MCF 10A (cell line): ENCODE data around the gene LARP4B. TPM values are rescaled to one million over a fixed set of nuclear protein-coding genes. Genes with fewer than 3 reads are reported as not detected.
A peak's percentile ranks its signal among the peaks of the same experiment; 100 is the strongest.

Source experiments
- BruUV-seq: library from RNA; stranded (reverse); fragments of 400-500 nt; replicated peaks from 2 replicates; lab custom pipeline; 2021; lab: Mats Ljungman, UMichigan
- CTCF ChIA-PET: fragments of 300-600 bp; sonication (Branson Sonifier 250); formaldehyde crosslinking; extraction: SDS; loops from one replicate; lab custom pipeline; 2021; ENCODE audit warnings: antibody characterized with exemption, inconsistent platforms; lab: Yijun Ruan, JAX
- POLR2A ChIA-PET: fragments of 300-600, 350-650 bp; sonication (Branson Sonifier 250); formaldehyde crosslinking; extraction: SDS; loops from one replicate; lab custom pipeline; 2020; ENCODE audit warnings: antibody characterized with exemption, inconsistent platforms; lab: Yijun Ruan, JAX
- DNase-seq: peaks from one replicate; pipeline ENCODE4 v3.0.0-alpha.2; 2018; ENCODE audit not compliant: unreplicated experiment
- H3K27ac Mint-ChIP-seq: one replicate; pipeline ENCODE4 v1.8.0; 2022; ENCODE audit warnings: mild to moderate bottlenecking, low read depth, mixed read lengths; ENCODE audit not compliant: unreplicated experiment
- H3K27me3 Mint-ChIP-seq: one replicate; pipeline ENCODE4 v1.8.0; 2022; ENCODE audit warnings: mixed read lengths; ENCODE audit not compliant: insufficient read depth, unreplicated experiment
- H3K36me3 Mint-ChIP-seq: one replicate; pipeline ENCODE4 v1.8.0; 2022; ENCODE audit warnings: mild to moderate bottlenecking, moderate library complexity, mixed read lengths; ENCODE audit not compliant: insufficient read depth, unreplicated experiment
- H3K4me1 Mint-ChIP-seq: one replicate; pipeline ENCODE4 v1.8.0; 2022; ENCODE audit warnings: mixed read lengths; ENCODE audit not compliant: insufficient read depth, unreplicated experiment
- H3K4me3 Mint-ChIP-seq: one replicate; pipeline ENCODE4 v1.8.0; 2022; ENCODE audit warnings: mild to moderate bottlenecking, moderate library complexity, mixed read lengths; ENCODE audit not compliant: unreplicated experiment
- H3K9me3 Mint-ChIP-seq: one replicate; pipeline ENCODE4 v1.8.0; 2022; ENCODE audit warnings: mixed read lengths; ENCODE audit not compliant: unreplicated experiment
- intact Hi-C: fragments of 100-400 bp; cut with micrococcal nuclease; formaldehyde crosslinking; loops from 2 replicates; pipeline ENCODE4 v1.14.1; 2022
- total RNA-seq: library from RNA; stranded (reverse); gene quantifications from 2 replicates; pipeline ENCODE4 v1.2.3, GENCODE V29; 2022
- TF ChIP-seq, protein P1 (sequence below): fragments of 200-600 bp; IDR thresholded peaks from one replicate; pipeline ENCODE4 v1.8.0; 2022; ENCODE audit warnings: antibody characterized with exemption, mild to moderate bottlenecking; ENCODE audit not compliant: unreplicated experiment

The LARP4B gene
- total RNA-seq, 1 experiment from 2014 or later: 131 TPM

DNA sequence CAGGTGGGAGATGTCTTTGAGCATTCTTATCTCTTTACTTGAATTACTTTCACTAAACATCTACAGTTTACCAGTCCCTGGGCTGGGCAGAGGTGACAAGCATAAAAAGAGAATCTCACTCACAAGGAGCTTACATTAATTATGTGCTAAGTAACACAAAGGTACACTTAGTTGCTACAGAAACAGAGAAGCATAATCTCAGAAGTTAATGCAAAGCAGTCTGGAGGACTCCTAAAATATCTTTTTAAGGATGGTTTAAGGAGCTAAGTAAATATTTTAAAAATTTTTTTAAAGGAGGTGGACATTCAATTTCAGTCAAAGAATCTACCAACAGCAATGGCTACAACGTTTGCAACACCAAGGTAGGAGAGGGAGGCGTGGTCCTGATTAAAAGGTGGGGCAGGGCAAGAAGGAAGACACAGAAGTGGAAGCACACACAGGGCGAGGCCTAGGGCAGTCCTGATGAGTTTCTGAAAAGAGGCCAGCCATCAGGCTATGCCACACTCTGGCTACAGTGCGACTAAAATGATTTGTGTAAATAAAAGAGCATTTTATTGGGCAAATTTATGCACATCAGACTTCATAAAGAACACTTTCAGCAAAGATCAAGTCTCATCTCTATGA is 5.3 kb downstream of the LARP4B start:
- no peak overlapping the region for H3K4me3 Mint-ChIP-seq
- BruUV-seq: no TSS peak
- TF ChIP-seq, protein P1, sequence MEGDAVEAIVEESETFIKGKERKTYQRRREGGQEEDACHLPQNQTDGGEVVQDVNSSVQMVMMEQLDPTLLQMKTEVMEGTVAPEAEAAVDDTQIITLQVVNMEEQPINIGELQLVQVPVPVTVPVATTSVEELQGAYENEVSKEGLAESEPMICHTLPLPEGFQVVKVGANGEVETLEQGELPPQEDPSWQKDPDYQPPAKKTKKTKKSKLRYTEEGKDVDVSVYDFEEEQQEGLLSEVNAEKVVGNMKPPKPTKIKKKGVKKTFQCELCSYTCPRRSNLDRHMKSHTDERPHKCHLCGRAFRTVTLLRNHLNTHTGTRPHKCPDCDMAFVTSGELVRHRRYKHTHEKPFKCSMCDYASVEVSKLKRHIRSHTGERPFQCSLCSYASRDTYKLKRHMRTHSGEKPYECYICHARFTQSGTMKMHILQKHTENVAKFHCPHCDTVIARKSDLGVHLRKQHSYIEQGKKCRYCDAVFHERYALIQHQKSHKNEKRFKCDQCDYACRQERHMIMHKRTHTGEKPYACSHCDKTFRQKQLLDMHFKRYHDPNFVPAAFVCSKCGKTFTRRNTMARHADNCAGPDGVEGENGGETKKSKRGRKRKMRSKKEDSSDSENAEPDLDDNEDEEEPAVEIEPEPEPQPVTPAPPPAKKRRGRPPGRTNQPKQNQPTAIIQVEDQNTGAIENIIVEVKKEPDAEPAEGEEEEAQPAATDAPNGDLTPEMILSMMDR: no peak
- peak; percentile 25 for DNase-seq
- peaks cover 42% of the 10 kb centered on the region for H3K36me3 Mint-ChIP-seq
- CTCF ChIA-PET: interaction anchor here (1.0 kb wide), 1 partner anchor 13 kb away, joined by 3 read pairs; no protein-coding TSS in a partner anchor
- intact Hi-C loops: no loop called here
- peak overlapping the region; percentile 46 for H3K27ac Mint-ChIP-seq
- H3K4me1 Mint-ChIP-seq: peaks cover 44% of the 10 kb centered on the region
- H3K9me3 Mint-ChIP-seq: no peaks in the 10 kb centered on the region
- POLR2A ChIA-PET: interaction anchor here (6.9 kb wide), 1 partner anchor 61 kb away, joined by 114 read pairs; the partner anchor contains the start of gene GTPBP4
- H3K27me3 Mint-ChIP-seq: no peaks in the 10 kb centered on the region

DNA sequence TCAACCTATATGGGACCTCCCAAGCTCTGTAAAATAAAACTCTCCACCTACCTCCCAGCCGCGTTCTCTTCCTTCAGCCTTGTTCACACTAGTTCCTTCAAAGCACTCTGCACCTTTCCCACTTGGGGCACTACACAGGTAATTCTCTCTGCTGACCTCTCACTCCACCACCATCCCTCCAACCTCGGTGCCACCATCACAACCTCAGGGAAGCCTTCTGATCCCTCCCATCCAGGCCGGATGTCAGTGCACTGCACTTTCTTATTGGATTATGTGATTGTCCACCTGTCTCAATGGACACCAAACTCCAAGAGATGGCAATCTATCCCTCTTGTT is 7.0 kb downstream of the LARP4B start:
- intact Hi-C loops: no loop called here
- Mint-ChIP-seq H3K27me3 (no peaks in the 10 kb centered on the region), H3K36me3 (peaks cover 42% of the 10 kb centered on the region), H3K4me1 (peaks cover 33% of the 10 kb centered on the region), H3K27ac (no peak overlapping the region), H3K9me3 (no peaks in the 10 kb centered on the region), H3K4me3 (no peak overlapping the region)
- BruUV-seq: no TSS peak
- DNase-seq: no peak
- TF ChIP-seq, protein P1: no peak
- CTCF ChIA-PET: interaction anchor here (0.7 kb wide), 1 partner anchor 48 kb away, joined by 4 read pairs; no protein-coding TSS in a partner anchor
- POLR2A ChIA-PET: interaction anchor here (1.5 kb wide), 1 partner anchor 62 kb away, joined by 5 read pairs; no protein-coding TSS in a partner anchor

DNA sequence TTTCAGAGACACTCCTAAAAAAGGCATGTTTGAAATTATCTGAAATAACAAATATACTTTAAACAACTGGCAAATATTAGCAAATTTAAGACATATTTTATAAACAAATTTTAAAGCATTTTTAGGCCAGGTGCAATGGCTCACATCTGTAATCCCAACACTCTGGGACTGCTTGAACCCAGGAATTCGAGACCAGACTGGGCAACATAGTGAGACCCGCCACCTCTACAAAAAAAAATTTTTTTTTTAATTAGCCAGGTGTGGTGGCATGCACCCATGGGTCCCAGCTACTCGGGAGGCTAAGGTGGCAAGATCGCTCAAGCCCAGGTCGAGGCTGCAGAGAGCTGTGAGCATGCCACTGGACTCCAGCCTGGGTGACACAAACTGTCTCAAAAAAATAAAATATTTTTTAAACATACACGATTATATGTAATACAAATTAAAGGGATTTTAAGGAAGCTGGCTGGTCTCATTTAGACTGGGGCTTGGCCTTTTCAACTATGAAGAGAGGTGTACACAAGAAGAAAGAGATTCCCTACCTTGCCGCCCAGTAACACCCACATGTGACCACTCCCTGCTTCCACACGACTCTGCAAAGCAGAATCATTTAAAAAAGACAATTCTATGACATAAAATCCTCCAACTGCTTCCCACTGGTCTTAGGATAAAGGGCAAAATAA is 7.5 kb downstream of the LARP4B start:
- POLR2A ChIA-PET: interaction anchor here (1.5 kb wide), 1 partner anchor 63 kb away, joined by 5 read pairs; no protein-coding TSS in a partner anchor
- Mint-ChIP-seq H3K36me3 (peaks cover 42% of the 10 kb centered on the region), H3K27me3 (no peaks in the 10 kb centered on the region), H3K4me3 (no peak overlapping the region), H3K4me1 (peaks cover 33% of the 10 kb centered on the region), H3K9me3 (no peaks in the 10 kb centered on the region), H3K27ac (peak overlapping the region; percentile 36)
- intact Hi-C loops: no loop called here
- CTCF ChIA-PET: interaction anchor here (0.6 to 0.7 kb wide), 2 partner anchors 11 to 49 kb away, joined by 4 to 5 read pairs; no protein-coding TSS in a partner anchor
- DNase-seq: no peak
- BruUV-seq: no TSS peak
- TF ChIP-seq, protein P1: no peak
